HUES6 (cell line): ENCODE data around the gene TMEM109.

ENCODE experiments used
- H3K27ac ChIP-seq: 2 replicates; pipeline ENCODE4 v1.7.0; 2013; ENCODE audit warnings: low read depth, mild to moderate bottlenecking, low read length, inconsistent platforms
- H3K27me3 ChIP-seq: 2 replicates; pipeline ENCODE4 v1.6.1; 2013; ENCODE audit warnings: low read length; ENCODE audit not compliant: control insufficient read depth, insufficient read depth
- H3K36me3 ChIP-seq: 2 replicates; pipeline ENCODE4 v1.6.1; 2013; ENCODE audit warnings: low read length; ENCODE audit not compliant: control insufficient read depth, insufficient read depth
- H3K4me1 ChIP-seq: 2 replicates; pipeline ENCODE4 v1.6.1; 2013; ENCODE audit warnings: low read length; ENCODE audit not compliant: control insufficient read depth, insufficient read depth
- H3K4me3 ChIP-seq: 2 replicates; pipeline ENCODE4 v1.5.1; 2013; ENCODE audit warnings: low read depth, low read length
- H3K9ac ChIP-seq: one replicate; pipeline ENCODE4 v1.6.1; 2013; ENCODE audit warnings: mild to moderate bottlenecking, low read length
- H3K9me3 ChIP-seq: 2 replicates; pipeline ENCODE4 v1.6.1; 2013; ENCODE audit warnings: low read depth, low read length; ENCODE audit not compliant: control insufficient read depth, insufficient read depth

TMEM109 gene

GRCh38 chr11:60937144-60937527 lies 23.2 kb downstream of the TMEM109 start:
- Histone ChIP-seq H3K36me3 (peaks cover 29% of the 10 kb centered on the region), H3K9me3 (no peaks in the 10 kb centered on the region), H3K27ac (no peak overlapping the region), H3K4me1 (peaks cover 2% of the 10 kb centered on the region; the same call in 1 of the 2 replicates), H3K9ac (no peak overlapping the region), H3K27me3 (no peaks in the 10 kb centered on the region), H3K4me3 (no peak overlapping the region)

- H3K36me3 ChIP-seq = peaks cover 23% of the 10 kb centered on the region
- H3K27ac ChIP-seq = no peak overlapping the region
- H3K9ac ChIP-seq = no peak overlapping the region
- H3K4me3 ChIP-seq = no peak overlapping the region
- no peaks in the 10 kb centered on the region; the same call in 1 of the 2 replicates for H3K4me1 ChIP-seq
- no peaks in the 10 kb centered on the region; the same call in 1 of the 2 replicates for H3K27me3 ChIP-seq
- H3K9me3 ChIP-seq = no peaks in the 10 kb centered on the region
Observed at GRCh38 chr11:60937811-60938210, 23.9 kb downstream of the TMEM109 start.

- Histone ChIP-seq H3K9me3 (no peaks in the 10 kb centered on the region), H3K36me3 (peaks cover 19% of the 10 kb centered on the region), H3K9ac (no peak overlapping the region), H3K4me1 (no peaks in the 10 kb centered on the region), H3K27me3 (no peaks in the 10 kb centered on the region; the same call in 1 of the 2 replicates), H3K27ac (no peak overlapping the region), H3K4me3 (no peak overlapping the region)
Observed at GRCh38 chr11:60938500-60938899, 24.5 kb downstream of the TMEM109 start.

GRCh38 chr11:60939301-60939700 lies 25.3 kb downstream of the TMEM109 start:
- Histone ChIP-seq H3K27me3 (no peaks in the 10 kb centered on the region; the same call in 1 of the 2 replicates), H3K4me3 (no peak overlapping the region), H3K36me3 (peaks cover 15% of the 10 kb centered on the region; the same call in 1 of the 2 replicates), H3K9me3 (no peaks in the 10 kb centered on the region), H3K4me1 (no peaks in the 10 kb centered on the region), H3K27ac (no peak overlapping the region), H3K9ac (no peak overlapping the region)

GRCh38 chr11:60939855-60940254 lies 25.9 kb downstream of the TMEM109 start:
- Histone ChIP-seq H3K9ac (no peak overlapping the region), H3K4me3 (no peak overlapping the region), H3K4me1 (no peaks in the 10 kb centered on the region), H3K27ac (no peak overlapping the region), H3K36me3 (peaks cover 12% of the 10 kb centered on the region; the same call in 1 of the 2 replicates), H3K27me3 (no peaks in the 10 kb centered on the region; the same call in 1 of the 2 replicates), H3K9me3 (no peaks in the 10 kb centered on the region)

GRCh38 chr11:60941371-60942119 lies 27.6 kb downstream of the TMEM109 start:
- no peak overlapping the region for H3K9ac ChIP-seq

GRCh38 chr11:60942219-60942618 lies 28.3 kb downstream of the TMEM109 start:
- H3K9ac ChIP-seq = no peak overlapping the region
- no peak overlapping the region for H3K27ac ChIP-seq
- peaks cover 4% of the 10 kb centered on the region; the same call in 1 of the 2 replicates for H3K27me3 ChIP-seq
- H3K4me3 ChIP-seq = no peak overlapping the region
- H3K36me3 ChIP-seq = no peaks in the 10 kb centered on the region
- H3K4me1 ChIP-seq = no peaks in the 10 kb centered on the region
- no peaks in the 10 kb centered on the region for H3K9me3 ChIP-seq

More at GRCh38 chr11:60941371-60942119, 27.6 kb downstream of the TMEM109 start:
- Histone ChIP-seq H3K27ac (no peak overlapping the region), H3K36me3 (no peaks in the 10 kb centered on the region), H3K4me3 (no peak overlapping the region), H3K9me3 (no peaks in the 10 kb centered on the region), H3K4me1 (no peaks in the 10 kb centered on the region), H3K27me3 (peaks cover 4% of the 10 kb centered on the region; the same call in 1 of the 2 replicates)

GRCh38 chr11:60942970-60943565 lies 29.1 kb downstream of the TMEM109 start:
- Histone ChIP-seq H3K9me3 (no peaks in the 10 kb centered on the region), H3K27me3 (peaks cover 4% of the 10 kb centered on the region; the same call in 1 of the 2 replicates), H3K27ac (no peak overlapping the region), H3K4me1 (peaks cover 7% of the 10 kb centered on the region; the same call in 1 of the 2 replicates), H3K9ac (no peak overlapping the region), H3K36me3 (no peaks in the 10 kb centered on the region), H3K4me3 (no peak overlapping the region)

GRCh38 chr11:60944490-60945294 lies 30.7 kb downstream of the TMEM109 start:
- Histone ChIP-seq H3K9ac (no peak overlapping the region), H3K4me3 (no peak overlapping the region), H3K9me3 (no peaks in the 10 kb centered on the region), H3K27me3 (peaks cover 7% of the 10 kb centered on the region), H3K27ac (no peak overlapping the region), H3K4me1 (peaks cover 9% of the 10 kb centered on the region; the same call in 1 of the 2 replicates), H3K36me3 (no peaks in the 10 kb centered on the region)

GRCh38 chr11:60945295-60945667 lies 31.3 kb downstream of the TMEM109 start:
- Histone ChIP-seq H3K4me1 (peaks cover 9% of the 10 kb centered on the region; the same call in 1 of the 2 replicates), H3K36me3 (no peaks in the 10 kb centered on the region), H3K27ac (no peak overlapping the region), H3K9me3 (no peaks in the 10 kb centered on the region), H3K9ac (no peak overlapping the region), H3K27me3 (peaks cover 13% of the 10 kb centered on the region), H3K4me3 (no peak overlapping the region)
